OCI-M2 (cell line): ENCODE results near the gene HS3ST5.

Source experiments
- DNase-seq: peaks from one replicate; lab custom pipeline; 2025; ENCODE audit not compliant: unreplicated experiment; lab: John Stamatoyannopoulos, UW

The HS3ST5 gene

DNA sequence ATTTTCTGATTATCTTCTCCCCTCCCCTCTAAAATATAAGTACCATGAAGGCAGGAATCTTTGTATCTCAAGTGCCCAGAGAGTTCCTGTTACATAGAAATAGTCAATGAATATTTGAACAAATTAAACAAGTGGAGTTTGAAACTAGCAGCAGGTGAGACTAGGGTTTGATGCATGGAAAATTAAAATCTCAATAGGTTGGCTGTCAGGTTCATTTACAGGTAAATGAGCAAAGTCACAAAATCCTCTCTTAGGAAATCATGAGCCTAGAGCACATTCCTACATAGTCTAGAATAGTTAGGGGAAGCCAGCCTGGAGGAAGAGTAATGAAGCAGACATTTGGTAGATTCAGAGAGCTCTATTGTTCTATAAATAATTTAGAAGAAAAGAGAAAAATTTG lies 140.4 kb downstream of the HS3ST5 start:
- no peak for DNase-seq

DNA sequence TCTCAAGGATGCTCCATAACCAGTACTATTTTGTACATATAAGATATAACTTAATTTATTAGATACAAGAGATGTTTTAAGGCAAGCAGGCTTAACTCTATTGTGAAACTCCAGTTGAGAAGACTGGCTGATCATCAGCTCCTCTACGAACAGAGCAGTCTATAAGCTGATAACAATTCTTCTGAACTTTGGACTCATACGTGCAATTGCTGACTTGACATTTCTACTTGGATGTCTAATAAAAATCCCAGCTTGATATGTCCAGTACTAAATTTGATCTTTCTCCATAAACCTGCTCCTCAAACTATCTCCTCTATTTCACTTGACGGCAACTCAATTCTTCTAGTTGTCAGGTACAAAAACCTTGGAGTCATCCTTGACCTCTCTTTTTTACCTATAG lies 141.9 kb downstream of the HS3ST5 start:
- DNase-seq: no peak

DNA sequence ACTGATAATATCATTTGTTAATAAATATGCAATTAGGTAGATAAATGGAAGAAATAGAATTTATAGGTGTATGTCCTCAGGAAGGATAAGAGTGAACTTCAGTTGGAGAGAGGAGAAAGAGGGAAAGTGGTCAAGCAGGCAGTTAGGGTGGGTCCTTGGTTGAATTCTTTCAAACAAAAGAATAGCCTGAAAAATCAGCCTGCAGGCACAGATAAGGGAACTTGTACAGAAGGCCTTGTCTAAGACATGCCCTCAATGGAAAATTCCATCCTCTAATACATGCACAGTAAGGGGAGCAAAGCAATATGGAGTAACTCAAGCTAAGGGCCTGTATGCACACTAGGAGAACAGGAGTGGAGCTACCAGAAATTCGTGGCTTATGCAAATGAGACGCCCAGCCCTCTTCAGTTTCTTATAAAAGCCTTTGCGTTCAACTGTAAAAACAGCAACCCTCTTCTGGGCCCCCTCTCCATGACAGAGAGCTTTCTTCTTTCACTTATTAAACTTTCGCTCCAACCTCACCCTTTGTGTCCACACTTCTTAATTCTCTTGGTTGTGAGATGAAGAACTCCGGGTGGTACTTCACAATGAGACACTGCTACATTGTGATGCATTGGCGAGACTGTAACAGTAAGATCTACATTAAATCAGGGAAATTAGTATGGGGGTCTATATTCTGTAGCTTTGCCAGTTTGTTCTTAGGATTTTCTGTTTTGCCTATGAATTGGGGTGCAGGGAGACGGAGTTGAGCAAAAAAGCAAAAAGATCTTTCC lies 147.0 kb downstream of the HS3ST5 start:
- no peak for DNase-seq

DNA sequence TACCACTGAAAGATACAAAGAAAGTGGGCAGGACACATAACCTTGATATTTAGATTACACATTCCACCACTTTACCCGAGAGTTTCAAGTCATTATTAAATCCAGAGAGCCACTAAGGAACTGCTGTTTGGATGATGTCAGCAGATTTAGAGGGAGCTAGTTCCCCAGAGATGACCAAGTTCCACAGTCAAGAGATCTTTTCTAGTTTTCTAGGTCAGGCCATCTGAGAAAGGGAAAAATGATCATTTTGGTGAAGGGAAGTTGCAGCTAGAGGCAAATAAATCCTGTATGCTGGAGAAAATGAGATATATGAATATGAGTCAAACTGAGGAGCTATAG lies 147.8 kb downstream of the HS3ST5 start:
- DNase-seq: no peak

DNA sequence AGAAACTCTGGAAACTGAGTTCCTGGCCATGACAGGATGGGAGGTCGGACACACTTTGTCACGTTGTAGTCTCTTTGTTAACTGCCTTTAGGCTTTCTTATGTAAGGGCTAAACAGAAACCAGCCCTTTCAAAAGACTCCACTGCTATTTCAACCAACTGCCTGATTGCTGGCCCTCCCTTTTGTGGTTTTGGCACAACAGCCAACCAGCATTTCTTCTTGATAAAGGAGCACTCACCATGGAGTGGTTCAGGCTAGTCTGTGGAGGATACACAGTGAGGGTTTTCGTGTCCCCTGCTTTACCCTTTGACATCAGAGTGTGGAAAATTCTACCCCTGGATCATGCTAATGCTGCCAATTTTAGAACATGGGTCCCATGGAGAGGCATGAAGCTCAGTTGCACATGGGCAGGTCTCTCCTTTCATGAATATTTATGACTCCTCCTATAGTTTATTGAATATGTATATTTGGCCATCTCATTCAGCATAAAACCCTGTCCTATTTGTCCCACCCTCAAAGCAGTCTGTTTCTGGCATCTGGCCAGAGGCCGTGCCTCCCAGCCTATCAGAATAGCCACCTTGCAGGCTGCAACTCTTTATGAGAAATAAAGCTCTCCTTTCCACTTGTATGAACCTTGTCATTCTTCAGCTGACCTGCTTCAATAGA lies 148.3 kb downstream of the HS3ST5 start:
- DNase-seq: no peak

- no peak for DNase-seq
Measured at GRCh38 chr6:114187563-114187962, 155.3 kb downstream of the HS3ST5 start.

- no peak for DNase-seq
Measured at GRCh38 chr6:114181664-114182063, 161.2 kb downstream of the HS3ST5 start.

DNA sequence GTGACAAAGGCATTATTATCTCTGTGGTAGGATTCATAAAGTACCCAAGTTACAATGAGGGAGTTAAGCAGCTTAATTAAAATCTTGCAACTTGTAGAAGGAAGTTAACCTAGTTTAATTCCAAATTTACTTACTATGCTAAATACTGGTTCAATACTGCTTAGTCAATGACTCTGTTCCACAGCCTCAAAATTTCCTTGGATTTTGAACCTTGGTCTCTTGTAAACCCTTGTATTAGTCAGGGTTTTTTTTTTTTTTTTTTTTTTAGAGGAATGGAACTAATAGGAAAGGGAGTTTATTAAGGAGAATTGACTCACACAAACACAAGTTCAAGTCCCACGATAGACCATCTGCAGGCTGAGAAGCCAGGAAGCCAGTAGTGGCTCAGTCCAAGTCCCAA lies 163.4 kb downstream of the HS3ST5 start:
- no peak for DNase-seq

GRCh38 chr6:114176726-114177125 lies 166.1 kb downstream of the HS3ST5 start:
- no peak for DNase-seq

DNA sequence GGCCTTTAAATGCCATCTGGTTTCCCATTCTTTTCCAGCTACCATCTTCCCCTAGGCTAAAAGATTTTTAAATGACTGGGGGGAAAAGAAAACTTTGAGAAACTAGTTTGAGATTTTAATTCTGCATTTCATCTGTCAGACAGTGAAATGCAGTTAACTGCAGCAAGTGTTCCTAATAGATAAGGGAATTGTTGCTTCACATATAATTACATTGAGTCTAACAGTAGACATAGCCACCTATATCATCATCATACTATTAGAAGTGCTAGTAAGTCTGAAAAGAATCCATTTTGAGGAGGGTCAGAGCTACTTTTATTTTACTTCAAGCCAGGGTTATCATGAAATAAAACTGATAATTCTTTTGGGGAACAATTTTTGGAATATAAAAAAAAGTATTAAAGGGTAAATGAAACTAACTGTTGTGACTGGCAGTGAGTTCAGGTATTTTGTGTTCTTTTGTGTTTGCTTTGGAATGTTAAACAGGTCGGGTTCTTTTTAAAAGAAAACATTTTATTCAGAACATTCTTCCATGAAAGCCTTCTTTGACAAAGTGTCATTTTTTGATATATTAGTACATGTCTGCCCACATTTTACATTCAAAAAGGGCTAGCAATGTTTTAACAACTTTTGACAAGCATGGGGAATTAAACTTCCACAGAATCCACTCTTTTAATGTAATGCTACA lies 170.1 kb downstream of the HS3ST5 start:
- DNase-seq: no peak

- DNase-seq: no peak
Measured at GRCh38 chr6:114171473-114171872, 171.3 kb downstream of the HS3ST5 start.

DNA sequence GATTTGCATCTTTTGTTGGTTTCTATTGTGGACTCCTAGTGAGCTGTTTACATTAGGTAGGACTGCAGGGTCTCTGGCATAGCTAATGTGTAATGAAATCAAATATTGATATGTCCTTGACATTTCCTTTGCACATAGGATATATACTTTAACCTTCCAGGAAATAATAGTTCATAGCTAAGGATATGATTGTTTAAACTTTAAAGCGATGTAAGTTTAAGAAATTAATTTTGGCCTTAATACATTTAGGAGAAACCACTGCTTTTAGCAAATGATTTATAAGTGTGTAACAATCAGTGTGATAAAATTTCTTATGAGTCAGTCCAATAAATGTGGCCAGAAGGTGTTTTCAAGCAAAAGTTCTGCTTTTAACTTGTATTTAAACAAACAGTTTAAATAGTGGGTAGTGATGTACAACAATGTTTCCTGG lies 171.8 kb downstream of the HS3ST5 start:
- no peak for DNase-seq

DNA sequence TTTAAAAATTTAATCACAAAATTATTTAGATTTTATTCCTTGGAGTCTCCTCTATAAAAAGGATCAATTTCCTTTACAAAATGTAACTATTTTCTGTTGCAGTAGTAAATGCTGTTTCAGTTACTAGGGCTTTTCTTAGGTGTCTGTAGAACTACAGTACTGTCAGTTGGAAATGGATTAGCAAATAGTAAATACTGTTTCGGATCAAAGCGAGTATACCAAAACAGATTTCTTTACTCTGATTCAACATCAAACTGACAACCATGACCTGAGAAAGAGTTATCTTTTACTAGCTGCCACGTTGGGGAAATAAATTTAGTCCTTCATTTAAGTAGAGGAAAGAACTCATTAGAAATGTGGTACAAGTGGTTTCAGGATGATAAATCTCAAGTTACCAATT lies 172.5 kb downstream of the HS3ST5 start:
- DNase-seq: no peak

DNA sequence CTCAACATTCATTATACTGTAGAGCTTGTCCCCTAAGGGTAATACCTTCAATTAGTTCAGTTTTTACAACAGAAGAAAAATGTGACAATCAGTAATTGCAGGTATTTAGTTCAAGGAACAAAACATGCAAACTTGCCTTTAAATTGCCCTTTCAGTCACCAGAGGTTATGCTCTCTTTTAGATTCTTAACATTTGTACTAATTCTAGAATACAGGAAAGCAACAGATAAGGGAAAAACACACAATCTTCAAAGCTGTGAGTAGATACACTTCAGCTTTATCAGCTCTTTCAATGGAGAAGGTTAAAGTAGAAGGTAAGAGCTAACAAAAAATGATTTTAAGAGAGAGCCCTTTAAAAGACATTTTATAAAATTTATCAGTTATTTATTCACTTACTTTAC lies 173.1 kb downstream of the HS3ST5 start:
- no peak for DNase-seq

DNA sequence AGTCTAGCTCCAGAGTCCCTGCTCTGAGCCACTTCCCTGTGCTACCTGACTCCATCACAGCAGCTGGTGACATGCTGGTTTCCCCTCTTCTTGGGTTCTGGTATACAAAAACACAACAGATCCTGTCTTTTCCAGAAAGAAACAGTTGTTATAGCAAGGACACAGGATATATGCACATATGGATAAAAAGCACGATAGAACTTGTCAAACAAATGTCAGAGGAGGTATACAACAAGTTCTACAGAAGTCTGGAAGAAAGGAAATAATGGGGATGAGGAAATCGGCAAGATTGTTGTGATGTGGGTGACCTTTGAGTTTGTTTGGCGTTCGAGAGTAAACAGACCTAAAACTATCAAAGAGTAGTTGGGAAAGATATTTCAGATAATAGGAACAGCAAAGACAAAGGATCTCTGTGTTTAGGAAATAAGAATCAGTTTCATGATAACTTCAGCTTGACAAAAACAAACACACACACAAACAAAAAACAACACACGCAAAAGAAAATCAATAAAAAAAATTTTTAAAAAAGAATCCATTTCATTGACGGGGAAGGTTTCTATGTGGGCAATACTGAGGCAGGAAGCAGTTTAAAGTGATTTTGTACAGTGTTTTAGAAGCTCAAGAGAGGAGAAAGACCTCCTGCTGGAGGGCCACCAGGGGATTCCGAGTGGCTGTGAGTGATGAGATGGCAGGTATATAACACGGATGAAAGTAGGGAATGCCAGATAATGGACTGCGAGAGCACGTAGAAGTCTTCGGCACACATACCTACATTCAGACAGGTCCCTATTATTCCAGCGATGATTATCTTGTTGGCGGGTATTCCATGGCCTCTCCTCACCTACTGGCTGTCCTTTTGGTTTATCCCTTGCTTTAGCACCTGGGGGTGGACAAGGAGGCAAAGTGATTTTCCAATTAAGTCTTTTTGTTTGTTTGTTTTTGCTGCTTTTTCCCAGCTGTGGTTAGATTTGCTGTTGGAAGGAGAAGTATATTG lies 174.9 kb downstream of the HS3ST5 start:
- DNase-seq: no peak

- DNase-seq: no peak
Measured at GRCh38 chr6:114164207-114164606, 178.6 kb downstream of the HS3ST5 start.

DNA sequence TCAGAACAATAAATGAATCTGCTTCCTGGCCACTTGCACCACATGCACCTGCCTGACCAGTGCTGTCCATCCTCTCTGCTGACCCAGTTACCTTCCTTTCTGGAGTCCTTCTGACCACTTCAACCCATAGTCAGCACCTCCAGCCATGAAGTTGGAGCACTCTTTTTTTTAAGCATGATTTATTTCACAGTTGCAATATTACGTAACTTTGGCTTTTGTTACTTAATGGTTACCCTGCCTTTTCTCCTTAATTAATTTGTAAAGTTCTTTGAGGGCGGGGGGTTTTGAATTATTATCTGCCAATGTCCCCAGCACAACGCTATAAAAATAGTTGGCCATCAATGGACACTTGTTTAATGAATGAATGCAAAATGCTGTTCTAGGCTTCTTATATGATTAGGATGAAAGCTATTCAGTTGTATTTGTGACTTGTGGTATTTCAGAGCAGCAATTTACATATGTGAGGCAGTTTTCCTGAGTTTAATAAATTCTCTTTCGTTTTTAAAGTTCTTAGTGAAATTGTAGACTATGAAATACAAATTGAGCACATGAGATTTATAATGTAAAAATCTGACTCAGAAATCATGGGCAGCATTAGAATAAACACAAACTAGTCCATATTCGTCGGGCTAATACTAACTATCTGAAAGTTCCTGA lies 180.0 kb downstream of the HS3ST5 start:
- no peak for DNase-seq

- DNase-seq: no peak
Measured at GRCh38 chr6:114160881-114161280, 181.9 kb downstream of the HS3ST5 start.

DNA sequence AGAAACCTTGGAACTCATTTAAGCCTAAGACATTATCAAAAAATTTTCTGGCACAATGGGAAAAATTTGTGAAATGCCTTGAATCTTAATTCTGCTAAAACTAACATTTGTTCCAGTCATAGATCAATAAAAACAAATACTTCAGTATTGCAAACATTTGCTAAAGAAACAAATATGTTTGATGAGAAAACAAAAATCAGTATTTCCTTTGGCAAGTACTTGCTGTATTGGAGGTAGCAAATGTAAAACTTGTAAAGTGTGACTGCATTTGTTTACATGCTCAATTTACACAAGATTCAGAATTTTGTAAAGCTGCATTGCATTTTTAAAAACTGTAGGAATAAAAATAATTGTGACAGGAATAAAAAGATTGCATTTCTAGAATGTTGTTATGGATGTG lies 183.1 kb downstream of the HS3ST5 start:
- no peak for DNase-seq

- DNase-seq: no peak
Measured at GRCh38 chr6:114158838-114159694, 183.8 kb downstream of the HS3ST5 start.
